ENCODE data around the gene ANXA4.

The ANXA4 gene

GRCh38 chr2:69741575-69742321, at the start of gene ANXA4:
Gene ANXA4, plus strand, starts transcription at chr2:69742134. Its CDS starts 39,432 bp downstream, at chr2:69781566.
- DNase-seq (ENCODE audit: low spot score): no peak

DNA sequence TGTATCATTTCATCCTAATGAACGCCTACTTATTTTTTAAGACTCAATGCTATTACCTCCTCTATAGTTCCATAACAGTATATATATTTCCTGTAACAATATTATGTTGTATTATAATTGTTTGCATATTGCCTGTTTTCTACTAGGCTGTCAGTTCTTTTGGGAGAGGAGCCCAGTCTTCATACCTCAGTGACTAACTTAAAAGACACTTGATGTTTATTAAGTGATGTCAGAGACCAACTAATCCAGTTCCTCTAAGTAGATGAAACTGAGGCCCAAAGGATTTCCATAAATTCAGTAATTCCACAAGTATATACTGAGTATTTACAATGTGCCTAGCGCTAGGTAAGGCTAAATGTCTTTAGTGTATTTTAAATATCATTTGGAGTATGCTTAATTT, 49.5 kb upstream of the ANXA4 start:
- DNase-seq (ENCODE audit: low spot score): no peak

- no peak for DNase-seq (ENCODE audit: low spot score)
Observed at GRCh38 chr2:69693059-69693774, 48.7 kb upstream of the ANXA4 start.

GRCh38 chr2:69693775-69694450, 48.0 kb upstream of the ANXA4 start:
- no peak for DNase-seq (ENCODE audit: low spot score)

DNA sequence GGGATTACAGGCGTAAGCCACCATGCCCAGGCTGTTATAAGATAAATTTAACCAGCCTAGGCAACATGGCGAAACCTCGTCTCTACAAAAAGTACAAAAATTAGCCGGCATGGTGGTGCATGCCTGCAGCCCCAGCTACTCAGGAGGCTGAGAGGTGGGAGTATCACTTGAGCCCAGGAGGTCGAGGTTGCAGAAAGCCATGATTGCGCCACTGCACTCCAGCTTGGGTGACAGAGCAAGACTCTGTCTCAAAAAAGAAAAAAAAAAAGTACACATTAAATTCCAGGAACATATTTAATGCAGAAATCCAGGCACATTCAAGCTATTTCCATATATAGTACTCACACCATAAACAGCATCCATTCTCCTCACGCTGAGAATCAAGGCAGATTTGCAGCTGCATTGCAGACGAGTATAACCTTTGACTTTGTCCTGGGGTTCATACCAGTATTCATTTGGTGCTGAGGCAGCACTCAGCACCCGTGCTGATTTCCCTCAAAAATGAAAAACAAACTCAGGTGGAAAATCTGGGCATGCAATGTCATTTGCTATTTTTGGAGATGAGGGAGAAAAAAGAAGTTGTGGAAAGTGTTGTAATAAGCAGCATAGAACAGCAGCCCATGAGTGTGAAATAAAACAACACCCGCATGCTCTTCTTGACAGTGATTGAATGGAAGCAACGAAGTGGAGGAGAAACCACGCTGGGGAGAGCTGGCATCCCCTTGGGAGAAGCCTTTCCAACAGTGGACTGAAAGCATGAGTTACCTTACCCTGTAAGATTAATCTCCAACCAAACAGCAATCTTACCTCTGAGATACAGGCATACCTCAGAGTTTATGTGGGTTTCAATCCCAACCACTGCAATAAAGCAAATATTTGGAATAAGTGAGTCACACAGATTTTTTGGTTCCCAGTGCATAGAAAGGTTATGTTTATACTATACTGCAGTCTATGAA, 46.8 kb upstream of the ANXA4 start:
- peak; percentile 38 for DNase-seq (ENCODE audit: low spot score)

- DNase-seq (ENCODE audit: low spot score): no peak
Observed at GRCh38 chr2:69695850-69696216, 46.1 kb upstream of the ANXA4 start.

DNA sequence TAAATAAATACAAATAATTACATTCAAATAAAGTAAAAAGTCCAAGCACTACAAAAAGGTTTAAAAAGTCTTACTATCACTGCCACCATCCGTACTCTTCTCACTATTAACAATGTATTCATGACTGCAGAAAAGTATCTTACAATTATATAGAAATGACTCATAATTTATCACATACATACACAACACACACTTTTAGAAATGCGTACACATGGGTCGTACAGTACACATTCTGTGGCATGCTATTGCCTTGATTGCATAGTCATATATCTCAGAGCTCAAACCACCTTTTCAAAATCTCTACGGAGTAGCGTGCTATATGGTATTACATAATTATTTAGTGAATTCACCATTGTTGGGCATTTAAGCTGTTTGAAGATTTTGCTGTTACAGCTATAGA, 41.6 kb upstream of the ANXA4 start:
- DNase-seq (ENCODE audit: low spot score): no peak

GRCh38 chr2:69701100-69701945, 40.6 kb upstream of the ANXA4 start:
- DNase-seq (ENCODE audit: low spot score): no peak

- no peak for DNase-seq (ENCODE audit: low spot score)
Observed at GRCh38 chr2:69703189-69703588, 38.7 kb upstream of the ANXA4 start.

DNA sequence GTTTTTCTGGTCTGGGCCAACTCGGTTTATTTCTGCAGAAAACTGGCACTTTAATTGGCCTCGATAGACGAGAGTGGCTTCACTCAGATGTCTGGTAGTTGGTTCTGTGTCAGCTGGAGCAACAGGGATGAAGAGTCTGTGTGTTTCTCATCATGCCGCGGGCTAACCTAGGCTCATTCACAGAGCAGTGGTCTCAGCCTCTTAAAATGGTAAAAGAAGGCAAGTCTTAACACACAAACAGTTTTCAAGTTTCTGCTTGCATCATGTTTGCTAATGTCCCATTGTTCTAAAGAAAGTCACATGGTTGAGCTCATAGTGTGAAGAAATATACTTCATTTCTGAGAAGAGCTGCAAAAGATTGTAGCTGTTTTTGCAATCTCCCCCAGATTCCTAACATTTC, 37.5 kb upstream of the ANXA4 start:
- DNase-seq (ENCODE audit: low spot score): no peak

DNA sequence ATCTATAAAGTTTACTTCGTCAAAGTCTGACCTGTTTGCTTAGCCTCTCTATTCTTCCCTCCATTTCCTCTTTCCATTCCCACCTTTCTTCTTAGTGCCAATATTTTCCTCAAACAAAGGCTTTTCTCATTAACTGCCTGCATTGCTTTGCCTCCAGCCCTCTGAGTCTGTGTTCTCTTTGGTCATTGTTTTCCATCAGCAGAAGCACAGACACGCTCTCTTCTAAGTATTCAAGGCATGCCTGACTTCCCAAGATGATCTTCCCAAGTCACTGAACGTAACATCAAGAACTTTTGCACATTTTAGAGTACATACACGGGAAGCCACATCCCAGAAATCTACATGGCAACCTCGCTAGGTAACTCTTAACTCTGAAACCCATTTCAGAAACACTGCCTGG, 32.6 kb upstream of the ANXA4 start:
- peak; percentile 87 for DNase-seq (ENCODE audit: low spot score)

- DNase-seq (ENCODE audit: low spot score): no peak
Observed at GRCh38 chr2:69711971-69712370, 30.0 kb upstream of the ANXA4 start.

DNA sequence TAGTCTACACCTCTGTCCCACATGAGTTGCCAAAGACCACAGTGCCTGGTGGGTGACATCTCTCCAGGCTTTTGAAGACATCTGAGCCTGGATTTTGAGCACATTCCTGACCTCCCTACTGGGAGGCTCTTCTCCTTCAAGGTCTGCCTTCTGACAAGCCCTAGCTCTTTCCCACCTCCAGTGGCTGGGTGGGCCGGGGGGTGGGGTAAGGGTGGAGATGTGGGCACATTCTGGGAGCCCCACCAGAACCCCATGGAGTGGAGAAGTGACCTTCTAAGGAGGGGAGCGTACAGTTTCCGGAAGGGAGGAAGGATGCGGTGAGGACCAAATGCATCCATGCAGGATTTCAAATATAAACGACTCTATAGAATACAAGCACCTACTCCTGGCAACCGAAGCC, 27.9 kb upstream of the ANXA4 start:
- no peak for DNase-seq (ENCODE audit: low spot score)

DNA sequence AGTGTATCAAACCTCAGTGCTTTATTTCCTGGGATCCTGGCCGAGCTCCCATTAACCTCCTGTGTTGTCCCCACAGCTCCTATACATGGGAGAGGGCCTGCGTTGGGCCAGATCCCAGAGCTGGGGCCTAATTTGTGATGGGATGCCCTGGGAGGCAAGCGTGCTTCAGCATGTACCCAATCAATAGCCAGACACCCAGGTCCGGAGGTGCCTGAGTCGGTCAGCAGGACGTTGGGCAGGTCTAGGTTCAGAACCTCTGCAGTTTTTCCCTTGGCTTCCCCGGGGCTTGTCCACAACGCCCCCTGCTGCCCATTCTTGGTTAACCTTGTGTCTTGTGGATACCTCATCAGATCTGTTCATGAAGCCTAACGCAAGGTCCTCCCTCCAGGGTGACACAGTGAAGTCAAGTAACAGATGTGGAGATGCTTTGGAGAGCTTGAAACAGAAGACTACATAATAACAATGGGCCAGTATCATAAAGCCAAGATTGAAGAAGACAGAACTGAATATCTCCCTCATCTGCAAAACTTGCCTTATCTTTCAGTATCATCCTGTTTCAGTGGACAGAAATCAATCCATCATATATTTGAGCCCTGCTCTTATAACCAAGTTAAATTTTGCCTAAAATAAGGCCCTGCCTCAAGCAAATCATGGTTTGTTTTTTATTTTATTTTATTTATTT, 27.3 kb upstream of the ANXA4 start:
- peak; percentile 87 for DNase-seq (ENCODE audit: low spot score)

DNA sequence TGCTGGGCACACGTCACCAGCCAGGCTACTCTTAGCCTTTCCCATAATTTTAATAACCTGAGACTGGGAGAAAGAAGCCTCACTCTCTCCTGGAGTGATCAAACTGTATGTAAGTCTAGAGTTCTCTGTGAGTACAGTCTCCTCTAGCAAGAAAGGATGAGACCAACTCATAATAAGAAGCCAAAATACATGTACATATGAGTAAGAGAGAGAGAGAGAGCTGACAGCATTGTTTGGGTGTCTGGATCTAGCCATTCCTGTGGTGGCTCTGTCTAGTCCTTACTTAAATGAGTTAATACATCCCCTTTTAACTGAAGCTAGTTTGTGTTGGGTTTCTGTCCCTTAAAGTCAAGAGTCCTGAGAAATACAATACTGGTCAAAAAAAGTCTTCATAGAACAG, 26.0 kb upstream of the ANXA4 start:
- no peak for DNase-seq (ENCODE audit: low spot score)

- no peak for DNase-seq (ENCODE audit: low spot score)
Observed at GRCh38 chr2:69716555-69717120, 25.3 kb upstream of the ANXA4 start.

DNA sequence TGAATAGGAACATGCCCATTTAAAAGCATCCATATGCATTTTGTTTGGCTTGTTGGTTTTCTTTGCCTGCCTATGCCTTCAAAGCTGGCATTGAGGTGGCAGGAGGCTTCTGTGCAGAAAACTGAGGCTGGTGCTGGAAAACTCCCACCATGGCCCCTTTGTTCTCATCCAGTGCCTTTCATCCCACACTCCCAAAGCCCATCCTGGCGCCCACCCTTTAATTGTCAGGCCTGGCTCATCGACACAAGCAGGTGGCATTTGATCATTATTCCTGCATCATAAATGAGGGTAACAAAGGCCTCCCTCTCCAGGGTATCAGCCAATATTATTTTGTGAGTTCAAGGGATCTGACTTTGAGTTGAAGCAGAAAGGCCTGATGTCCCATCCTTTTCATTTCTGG, 24.7 kb upstream of the ANXA4 start:
- no peak for DNase-seq (ENCODE audit: low spot score)

- DNase-seq (ENCODE audit: low spot score): no peak
Observed at GRCh38 chr2:69717861-69718273, 24.1 kb upstream of the ANXA4 start.

GRCh38 chr2:69718338-69718965, 23.5 kb upstream of the ANXA4 start:
- DNase-seq (ENCODE audit: low spot score): no peak

DNA sequence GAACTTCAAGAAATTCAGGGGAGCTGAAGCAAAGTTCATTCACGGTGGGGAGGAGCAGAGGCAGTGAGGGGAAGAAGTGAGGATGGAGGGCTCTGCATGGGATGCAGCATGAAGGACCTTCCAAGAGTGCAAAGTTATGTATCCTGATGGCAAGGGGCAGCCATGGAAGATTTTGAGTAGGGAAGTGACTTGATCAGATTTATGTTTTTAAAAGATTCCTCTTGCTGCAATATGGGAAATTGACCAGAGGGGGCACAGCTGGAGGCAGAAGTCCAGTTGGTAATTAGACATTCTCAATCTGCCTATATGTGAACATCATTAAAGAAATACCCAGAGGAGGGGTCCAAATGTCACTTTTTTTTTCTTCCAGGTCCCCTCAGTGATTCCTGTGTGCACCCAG, 21.5 kb upstream of the ANXA4 start:
- no peak for DNase-seq (ENCODE audit: low spot score)

Data from pons (tissue), 1 donor.